Activated CD4-positive, alpha-beta memory T cell treated with anti-CD3 and anti-CD28 coated beads, Interleukin-2, amount 10 ng/mL, durations not matched to agents 7 days and 5 days (primary cell): ENCODE data around the gene H2AZ2. TPM values are rescaled to one million over a fixed set of nuclear protein-coding genes. Genes with fewer than 3 reads are reported as not detected.
"Not testable (repeated sequence)": the region's sequence is repeated elsewhere in the genome, so short reads cannot be mapped to it uniquely, and the experiment has no call there.

Source experiments
- CTCF ChIA-PET: fragments of 350-600 bp; sonication (Branson Sonifier 250); formaldehyde crosslinking; loops from one replicate; lab custom pipeline; 2021; ENCODE audit warnings: antibody characterized with exemption, inconsistent platforms; lab: Charles Lee
- POLR2A ChIA-PET: fragments of 350-600 bp; sonication (Branson Sonifier 250); formaldehyde crosslinking; loops from one replicate; lab custom pipeline; 2021; ENCODE audit warnings: antibody characterized with exemption; lab: Charles Lee
- DNase-seq: peaks from one replicate; pipeline ENCODE4 v3.0.0-alpha.2; 2020
- H3K27ac Mint-ChIP-seq: one replicate; pipeline ENCODE4 v1.8.0; 2021; ENCODE audit warnings: mild to moderate bottlenecking, mixed read lengths
- H3K27me3 Mint-ChIP-seq: one replicate; pipeline ENCODE4 v1.8.0; 2021; ENCODE audit warnings: mixed read lengths
- H3K36me3 Mint-ChIP-seq: one replicate; pipeline ENCODE4 v1.8.0; 2021; ENCODE audit warnings: low read depth, mixed read lengths
- H3K4me1 Mint-ChIP-seq: one replicate; pipeline ENCODE4 v1.8.0; 2021; ENCODE audit warnings: mixed read lengths
- H3K4me3 Mint-ChIP-seq: one replicate; pipeline ENCODE4 v1.8.0; 2021; ENCODE audit warnings: mild to moderate bottlenecking, mixed read lengths
- H3K9me3 Mint-ChIP-seq: one replicate; pipeline ENCODE4 v1.8.0; 2021; ENCODE audit warnings: mixed read lengths
- total RNA-seq, 2 experiments: library from RNA; stranded (reverse); gene quantifications; one replicate each; pipeline ENCODE4 v1.2.3, GENCODE V29; 2021

The H2AZ2 gene
- total RNA-seq, 2 experiments from 2014 or later: 322 to 330 TPM

- peaks cover 17% of the 10 kb centered on the region for H3K4me1 Mint-ChIP-seq
- H3K27ac Mint-ChIP-seq: no peak overlapping the region
- no peak for DNase-seq
- no peaks in the 10 kb centered on the region for H3K9me3 Mint-ChIP-seq
- CTCF ChIA-PET: no interaction called here
- peaks cover 20% of the 10 kb centered on the region for H3K36me3 Mint-ChIP-seq
- no peaks in the 10 kb centered on the region for H3K27me3 Mint-ChIP-seq
- no peak overlapping the region for H3K4me3 Mint-ChIP-seq
- POLR2A ChIA-PET: interaction anchor here (0.6 to 2.6 kb wide), 4 partner anchors 54 to 188 kb away, joined by 3 to 9 read pairs (median 6); partner anchors contain the start of genes H2AZ2, OGDH and PURB
Observed at GRCh38 chr7:44794331-44794730, 53.6 kb downstream of the H2AZ2 start.

DNA sequence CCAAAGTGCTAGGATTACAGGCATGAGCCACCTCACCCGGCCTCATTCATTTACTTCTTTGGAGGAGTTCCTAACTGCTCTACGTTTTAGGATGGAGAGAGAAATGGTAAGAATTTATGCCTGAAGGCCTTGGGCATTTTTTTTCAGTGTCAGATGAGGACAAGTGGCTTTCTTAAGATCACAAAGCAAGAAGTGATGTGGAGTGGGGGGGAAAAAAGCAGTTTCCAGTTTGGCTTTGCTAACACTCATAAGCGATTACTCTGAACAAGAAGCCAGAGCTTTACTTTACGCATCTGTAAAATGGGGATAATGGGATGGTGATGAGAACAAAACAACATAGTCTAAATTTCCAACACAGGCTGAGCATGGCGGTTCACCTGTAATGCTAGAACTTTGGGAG is 54.0 kb downstream of the H2AZ2 start:
- DNase-seq: no peak
- Mint-ChIP-seq H3K4me3 (no peak overlapping the region), H3K27ac (peak overlapping the region; percentile 1), H3K9me3 (no peaks in the 10 kb centered on the region), H3K27me3 (no peaks in the 10 kb centered on the region), H3K4me1 (peaks cover 15% of the 10 kb centered on the region), H3K36me3 (peaks cover 18% of the 10 kb centered on the region)
- POLR2A ChIA-PET: interaction anchor here (2.3 to 2.6 kb wide), 2 partner anchors 91 to 187 kb away, joined by 7 to 9 read pairs; partner anchors contain the start of genes OGDH and PURB
- CTCF ChIA-PET: no interaction called here

DNA sequence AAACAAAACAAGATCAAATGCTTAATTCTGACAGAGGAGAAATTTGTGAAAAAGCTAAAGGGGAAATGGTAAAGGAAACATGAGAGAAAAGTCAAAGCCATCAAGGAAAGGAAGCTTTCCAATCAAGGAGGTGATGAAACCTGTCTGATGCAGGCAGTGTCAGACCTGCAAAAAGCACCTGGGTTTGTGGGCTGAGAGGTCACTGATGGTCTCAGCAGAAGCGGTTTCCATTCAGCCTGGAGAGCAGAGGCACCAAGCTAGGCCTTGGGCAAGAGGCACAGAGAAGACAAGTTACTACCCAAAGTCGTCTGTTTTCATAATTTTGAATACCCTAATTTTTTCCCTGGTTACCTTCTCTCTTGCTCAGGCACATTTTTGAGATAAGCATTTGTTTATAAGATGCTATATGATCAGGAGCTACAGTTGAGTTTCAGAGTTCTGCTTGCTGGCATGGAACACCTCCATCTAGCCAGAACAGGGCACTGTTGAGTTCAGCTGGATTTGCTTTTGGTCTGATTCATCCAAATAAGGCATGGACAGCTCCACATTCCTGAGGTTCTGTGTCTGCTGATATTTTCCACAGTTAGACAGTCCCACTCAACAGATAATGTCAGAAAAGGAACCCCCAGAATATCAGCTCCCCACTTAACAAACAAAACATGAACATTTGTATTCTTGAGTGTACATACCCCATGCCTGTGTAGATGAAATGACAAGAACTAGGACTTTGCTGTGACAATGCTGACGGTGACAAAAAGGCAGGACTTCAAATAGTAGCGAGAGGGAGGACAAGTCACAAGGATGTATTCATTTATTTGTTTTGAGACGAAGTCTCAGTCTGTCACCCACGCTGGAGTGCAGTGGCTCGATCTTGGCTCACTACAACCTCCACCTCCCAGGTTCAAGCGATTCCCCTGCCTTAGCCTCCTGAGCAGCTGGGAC is 56.3 kb downstream of the H2AZ2 start:
- H3K27ac Mint-ChIP-seq: no peak overlapping the region
- H3K4me3 Mint-ChIP-seq: no peak overlapping the region
- no peaks in the 10 kb centered on the region for H3K9me3 Mint-ChIP-seq
- peaks cover 7% of the 10 kb centered on the region for H3K4me1 Mint-ChIP-seq
- ChIA-PET CTCF (no interaction called here), POLR2A (interaction anchor here (0.7 to 1.1 kb wide), 3 partner anchors 42 to 217 kb away, joined by 3 read pairs; no protein-coding TSS in a partner anchor)
- no peak for DNase-seq
- no peaks in the 10 kb centered on the region for H3K27me3 Mint-ChIP-seq
- no peaks in the 10 kb centered on the region for H3K36me3 Mint-ChIP-seq

GRCh38 chr7:44789990-44790389 is 57.9 kb downstream of the H2AZ2 start:
- POLR2A ChIA-PET: no interaction called here
- H3K27me3 Mint-ChIP-seq: no peaks in the 10 kb centered on the region
- H3K27ac Mint-ChIP-seq: no peak overlapping the region
- H3K9me3 Mint-ChIP-seq: no peaks in the 10 kb centered on the region
- no peaks in the 10 kb centered on the region for H3K36me3 Mint-ChIP-seq
- no peak for DNase-seq
- CTCF ChIA-PET: no interaction called here
- H3K4me1 Mint-ChIP-seq: peaks cover 2% of the 10 kb centered on the region
- H3K4me3 Mint-ChIP-seq: no peak overlapping the region

DNA sequence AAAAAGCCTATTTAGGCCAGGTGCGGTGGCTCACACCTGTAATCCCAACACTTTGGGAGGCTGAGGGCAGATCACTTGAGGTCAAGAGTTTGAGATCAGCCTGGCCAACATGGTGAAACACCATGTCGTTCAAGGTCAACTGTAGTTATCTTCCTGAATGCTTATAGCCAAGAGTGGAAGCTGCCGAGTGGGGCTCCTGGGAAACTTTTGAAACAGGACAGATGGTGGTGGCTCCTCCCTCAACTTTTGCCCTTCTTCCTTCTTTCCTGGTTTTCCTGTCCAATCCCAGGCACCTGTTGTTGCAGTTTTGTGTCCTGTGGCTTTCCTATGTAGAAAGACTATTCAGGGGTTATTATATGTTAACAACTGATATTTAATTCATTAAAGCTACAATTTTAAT is 60.1 kb downstream of the H2AZ2 start:
- POLR2A ChIA-PET: no interaction called here
- Mint-ChIP-seq H3K36me3 (no peaks in the 10 kb centered on the region), H3K4me3 (no peak overlapping the region), H3K27ac (no peak overlapping the region), H3K27me3 (no peaks in the 10 kb centered on the region), H3K4me1 (no peaks in the 10 kb centered on the region), H3K9me3 (peaks cover 6% of the 10 kb centered on the region)
- no peak for DNase-seq
- CTCF ChIA-PET: no interaction called here

- Mint-ChIP-seq H3K27ac (no peak overlapping the region), H3K4me1 (no peaks in the 10 kb centered on the region), H3K4me3 (no peak overlapping the region), H3K27me3 (no peaks in the 10 kb centered on the region), H3K9me3 (peaks cover 9% of the 10 kb centered on the region), H3K36me3 (no peaks in the 10 kb centered on the region)
- CTCF ChIA-PET: interaction anchor here (0.5 kb wide), 1 partner anchor 163 kb away, joined by 3 read pairs; no protein-coding TSS in a partner anchor
- DNase-seq: no peak
- POLR2A ChIA-PET: interaction anchor here (1.0 kb wide), 1 partner anchor 168 kb away, joined by 3 read pairs; no protein-coding TSS in a partner anchor
Observed at GRCh38 chr7:44787041-44787440, 60.8 kb downstream of the H2AZ2 start.

DNA sequence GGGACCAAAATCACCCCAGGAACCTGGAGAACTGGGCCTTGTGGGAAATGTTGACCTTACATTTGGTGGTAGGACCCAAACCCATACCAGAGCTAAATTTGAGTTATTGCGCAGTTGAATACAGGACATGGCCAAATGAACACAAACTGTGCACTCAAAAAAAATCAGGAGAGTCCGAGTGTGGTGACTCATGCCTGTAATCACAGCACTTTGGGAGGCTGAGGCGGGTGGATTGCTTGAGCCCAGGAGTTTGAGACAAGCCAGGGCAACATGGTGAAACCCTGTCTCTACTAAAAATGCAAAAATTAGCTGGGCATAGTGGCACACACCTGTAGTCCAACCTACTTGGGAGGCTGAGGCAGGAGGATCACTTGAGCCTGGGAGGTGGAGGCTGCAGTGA is 62.7 kb downstream of the H2AZ2 start:
- DNase-seq, H3K36me3 Mint-ChIP-seq, POLR2A ChIA-PET, H3K27me3 Mint-ChIP-seq, H3K9me3 Mint-ChIP-seq, CTCF ChIA-PET, H3K27ac Mint-ChIP-seq, H3K4me3 Mint-ChIP-seq, H3K4me1 Mint-ChIP-seq: not testable (repeated sequence)

GRCh38 chr7:44784364-44784763 is 63.5 kb downstream of the H2AZ2 start:
- ChIA-PET CTCF (no interaction called here), POLR2A (interaction anchor here (1.5 kb wide), 1 partner anchor 14 kb away, joined by 4 read pairs; no protein-coding TSS in a partner anchor)
- Mint-ChIP-seq H3K9me3 (peaks cover 9% of the 10 kb centered on the region), H3K27ac (no peak overlapping the region), H3K4me1 (no peaks in the 10 kb centered on the region), H3K27me3 (no peaks in the 10 kb centered on the region), H3K36me3 (no peaks in the 10 kb centered on the region), H3K4me3 (no peak overlapping the region)
- no peak for DNase-seq

DNA sequence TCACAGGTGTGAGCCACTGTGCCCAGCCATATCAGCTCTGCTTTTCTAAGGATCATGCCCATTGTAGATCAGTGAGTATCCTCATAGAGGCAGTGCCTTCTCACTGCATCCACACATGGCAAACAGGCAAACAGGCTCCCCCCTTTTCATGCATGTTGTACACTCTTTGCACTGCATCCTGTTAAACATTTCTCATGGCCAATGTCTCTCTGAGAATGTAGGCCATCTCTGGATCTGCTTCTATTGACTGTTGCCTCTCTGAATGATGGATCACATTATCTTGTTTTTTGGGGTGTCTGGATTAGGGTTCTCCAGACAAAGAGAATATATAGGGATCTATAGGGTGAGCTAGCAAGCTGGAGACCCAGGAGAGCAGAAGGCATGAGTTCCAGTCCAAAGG is 64.5 kb downstream of the H2AZ2 start:
- POLR2A ChIA-PET: interaction anchor here (1.5 kb wide), 1 partner anchor 15 kb away, joined by 4 read pairs; no protein-coding TSS in a partner anchor
- no peak for DNase-seq
- CTCF ChIA-PET: no interaction called here
- no peaks in the 10 kb centered on the region for H3K36me3 Mint-ChIP-seq
- H3K27ac Mint-ChIP-seq: no peak overlapping the region
- no peaks in the 10 kb centered on the region for H3K4me1 Mint-ChIP-seq
- no peaks in the 10 kb centered on the region for H3K27me3 Mint-ChIP-seq
- H3K9me3 Mint-ChIP-seq: peaks cover 9% of the 10 kb centered on the region
- H3K4me3 Mint-ChIP-seq: no peak overlapping the region

DNA sequence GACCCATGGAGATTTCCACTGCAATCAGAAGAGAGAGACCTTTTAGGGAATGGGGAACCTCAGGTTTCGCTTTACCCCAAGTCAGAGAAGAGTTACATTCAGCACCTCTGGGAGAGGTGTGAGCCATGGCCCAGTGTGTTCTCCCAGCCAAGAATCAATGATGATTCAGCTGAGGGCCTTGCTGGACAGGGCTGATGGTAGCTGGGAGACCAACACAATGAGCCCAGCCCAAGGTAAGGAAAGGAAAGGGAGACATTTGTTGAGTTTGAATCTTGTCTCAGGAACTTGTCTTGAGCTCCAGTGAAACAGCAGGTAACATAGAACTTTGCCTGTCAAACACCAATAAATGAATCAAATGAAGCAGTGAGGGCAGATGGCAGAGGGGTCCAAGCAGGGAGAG is 65.4 kb downstream of the H2AZ2 start:
- no peak for DNase-seq
- Mint-ChIP-seq H3K9me3 (peaks cover 9% of the 10 kb centered on the region), H3K4me1 (no peaks in the 10 kb centered on the region), H3K27me3 (no peaks in the 10 kb centered on the region), H3K36me3 (no peaks in the 10 kb centered on the region), H3K27ac (no peak overlapping the region), H3K4me3 (no peak overlapping the region)
- POLR2A ChIA-PET: no interaction called here
- CTCF ChIA-PET: no interaction called here

Other genes with a start within 250 kb of the H2AZ2 start
- gene OGDH, start 241.5 kb downstream of the H2AZ2 start, total RNA-seq: 100 to 1,000 TPM; 164 to 166 TPM
- 10 to 100 TPM; 85.2 to 91.4 TPM for gene ZMIZ2, start 99.2 kb downstream of the H2AZ2 start, total RNA-seq
- 1,000 to 10,000 TPM; 2,032 to 2,102 TPM for gene PPIA, start 51.4 kb downstream of the H2AZ2 start, total RNA-seq
- gene PURB, start 37.4 kb upstream of the H2AZ2 start, total RNA-seq: 10 to 100 TPM; 27.7 to 29.3 TPM
- gene MYO1G, start 130.9 kb upstream of the H2AZ2 start, total RNA-seq: 100 to 1,000 TPM; 572 to 576 TPM
- gene CCM2, start 152.1 kb upstream of the H2AZ2 start, total RNA-seq: 100 to 1,000 TPM; 130 to 134 TPM
- under 1 TPM in 1 of 2 experiments, not detected in 1; 0.60 TPM for gene NACAD, start 240.9 kb upstream of the H2AZ2 start, total RNA-seq